Tibial artery (tissue), 4 donors: Measurements from ENCODE around the gene KMT2D.

Source experiments
- DNase-seq, 2 donors: peaks; one replicate each; pipeline ENCODE4 v3.0.0-alpha.2; 2019
- H3K27ac ChIP-seq, 2 donors: fragments of 200-600 bp; sonication (generic) in 1 of 2; 1 replicate in 1 of 2; 2 replicates in 1 of 2; pipeline ENCODE4 v1.5.1; 2018 to 2019; ENCODE audit warnings: mild to moderate bottlenecking in 1 of 2
- H3K27me3 ChIP-seq, 2 donors: fragments of 200-600 bp; sonication (generic) in 1 of 2; one replicate each; pipeline versions ENCODE4 v1.5.1 to v1.6.0; 2016 to 2019
- H3K36me3 ChIP-seq, 3 donors: fragments of 200-600 bp; sonication (generic) in 2 of 3; one replicate each; pipeline ENCODE4 v1.5.1; 2016 to 2019; ENCODE audit warnings: mild to moderate bottlenecking in 2 of 3
- H3K4me1 ChIP-seq, 4 donors: fragments of 200-600 bp; sonication (generic) in 2 of 4; 1 replicate in 3 of 4; 2 replicates in 1 of 4; pipeline ENCODE4 v1.5.1; 2016 to 2019
- H3K4me3 ChIP-seq, 2 donors: fragments of 200-600 bp; sonication (generic) in 1 of 2; 1 replicate in 1 of 2; 2 replicates in 1 of 2; pipeline ENCODE4 v1.5.1; 2018 to 2019; ENCODE audit warnings: mild to moderate bottlenecking in 2 of 2
- H3K9me3 ChIP-seq, 3 donors: fragments of 200-600 bp; sonication (generic) in 1 of 3; one replicate each; pipeline ENCODE4 v1.5.1; 2016 to 2019
- CTCF ChIP-seq, 2 experiments: fragments of 200-600 bp in 1 of 2; fragments of 450-650 bp in 1 of 2; IDR thresholded peaks; one replicate each; pipeline ENCODE4 v1.5.1; 2017 to 2019; ENCODE audit warnings: antibody characterized with exemption in 2 of 2, mild to moderate bottlenecking in 1 of 2, moderate library complexity in 1 of 2
- intact Hi-C: fragments of 100-400 bp; cut with DNase I; formaldehyde crosslinking; loops from one replicate; pipeline ENCODE4 v1.15.0; 2023; ENCODE audit warnings: low total_unique reads

Gene KMT2D

GRCh38 chr12:49043241-49043640 lies 17.4 kb downstream of the KMT2D start:
- Histone ChIP-seq H3K4me1 (no peaks in the 10 kb centered on the region), H3K9me3 (no peaks in the 10 kb centered on the region), H3K4me3 (no peak overlapping the region), H3K36me3 (peaks cover 98 to 100% (median 98%) of the 10 kb centered on the region in 3 donors), H3K27me3 (no peaks in the 10 kb centered on the region), H3K27ac (no peak overlapping the region)
- no peak for DNase-seq
- intact Hi-C loops: no loop called here
- TF ChIP-seq CTCF (IDR thresholded peaks at IDR 0.05): no peak

GRCh38 chr12:49041881-49042484 lies 18.6 kb downstream of the KMT2D start:
- H3K4me1 ChIP-seq: no peaks in the 10 kb centered on the region
- no peak overlapping the region for H3K4me3 ChIP-seq
- H3K9me3 ChIP-seq: no peaks in the 10 kb centered on the region
- no peak for DNase-seq
- no peak for TF ChIP-seq CTCF (IDR thresholded peaks at IDR 0.05)
- no peak overlapping the region for H3K27ac ChIP-seq
- peaks cover 99 to 100% (median 100%) of the 10 kb centered on the region in 3 donors for H3K36me3 ChIP-seq
- intact Hi-C loops: no loop called here
- H3K27me3 ChIP-seq: no peaks in the 10 kb centered on the region

GRCh38 chr12:49041036-49041880 lies 19.3 kb downstream of the KMT2D start:
- Histone ChIP-seq H3K9me3 (no peaks in the 10 kb centered on the region), H3K27me3 (no peaks in the 10 kb centered on the region), H3K4me1 (no peaks in the 10 kb centered on the region), H3K4me3 (no peak overlapping the region), H3K27ac (no peak overlapping the region), H3K36me3 (peaks cover 95 to 100% (median 97%) of the 10 kb centered on the region in 3 donors)
- no peak for TF ChIP-seq CTCF (IDR thresholded peaks at IDR 0.05)
- DNase-seq: no peak
- intact Hi-C loops: no loop called here

GRCh38 chr12:49040364-49040855 lies 20.2 kb downstream of the KMT2D start:
- Histone ChIP-seq H3K4me1 (no peaks in the 10 kb centered on the region), H3K27me3 (no peaks in the 10 kb centered on the region), H3K9me3 (no peaks in the 10 kb centered on the region), H3K4me3 (no peak overlapping the region), H3K27ac (no peak overlapping the region), H3K36me3 (peaks cover 87 to 96% (median 94%) of the 10 kb centered on the region in 3 donors)
- no peak for DNase-seq
- TF ChIP-seq CTCF (IDR thresholded peaks at IDR 0.05): no peak
- intact Hi-C loops: no loop called here

- Histone ChIP-seq H3K9me3 (no peaks in the 10 kb centered on the region), H3K36me3 (peaks cover 80 to 96% (median 94%) of the 10 kb centered on the region in 3 donors), H3K27me3 (no peaks in the 10 kb centered on the region), H3K4me3 (no peak overlapping the region), H3K4me1 (no peaks in the 10 kb centered on the region), H3K27ac (no peak overlapping the region)
- intact Hi-C loops: no loop called here
- no peak for TF ChIP-seq CTCF (IDR thresholded peaks at IDR 0.05)
- DNase-seq: no peak
Observed at GRCh38 chr12:49039421-49040363, 20.9 kb downstream of the KMT2D start.
